SU-DHL-6 (cell line): Measurements from ENCODE around the gene HUNK.

Experiments used
- H2AFZ ChIP-seq: fragments of 200-600 bp; sonication (generic); 2 replicates; pipeline ENCODE4 v1.6.1; 2014; ENCODE audit warnings: low read depth, mild to moderate bottlenecking, moderate library complexity, mixed read lengths, antibody characterized with exemption, low read length; ENCODE audit not compliant: severe bottlenecking
- H3F3A ChIP-seq: fragments of 200-600 bp; shearing (Covaris generic); 2 replicates; pipeline ENCODE4 v1.6.0; 2016; ENCODE audit warnings: antibody characterized with exemption, mild to moderate bottlenecking; ENCODE audit not compliant: insufficient read depth
- H3K27ac ChIP-seq: fragments of 200-600 bp; sonication (generic); 2 replicates; pipeline ENCODE4 v1.5.1; 2016; ENCODE audit warnings: low read depth, mild to moderate bottlenecking, low read length, moderate library complexity, mixed read lengths
- H3K27me3 ChIP-seq: fragments of 200-600 bp; sonication (generic), shearing (Covaris generic); 2 replicates; pipeline ENCODE4 v1.6.0; 2014; ENCODE audit warnings: mild to moderate bottlenecking, low read length
- H3K36me3 ChIP-seq: fragments of 200-600 bp; sonication (generic); 2 replicates; pipeline ENCODE4 v1.6.1; 2014; ENCODE audit warnings: mild to moderate bottlenecking, low read length, mixed read lengths
- H3K4me2 ChIP-seq: fragments of 300-600, 200-600 bp; shearing (Covaris generic), sonication (generic); 2 replicates; pipeline ENCODE4 v1.6.0; 2014; ENCODE audit warnings: low read length, low read depth, mild to moderate bottlenecking; ENCODE audit not compliant: poor library complexity, severe bottlenecking
- H3K4me3 ChIP-seq: fragments of 200-600 bp; sonication (generic); 2 replicates; pipeline ENCODE4 v1.5.1; 2014; ENCODE audit warnings: antibody characterized with exemption, low read length, mild to moderate bottlenecking, mixed read lengths; ENCODE audit not compliant: insufficient read depth, poor library complexity, severe bottlenecking
- H3K79me2 ChIP-seq: fragments of 200-600 bp; sonication (generic); 2 replicates; pipeline ENCODE4 v1.6.1; 2014; ENCODE audit warnings: mild to moderate bottlenecking, low read length, moderate library complexity; ENCODE audit not compliant: insufficient read depth
- H3K9ac ChIP-seq: fragments of 200-600 bp; sonication (generic); 2 replicates; pipeline ENCODE4 v1.7.0; 2014; ENCODE audit warnings: mild to moderate bottlenecking, low read length
- H3K9me2 ChIP-seq: fragments of 200-600 bp; sonication (generic); replicated peaks from 2 replicates; pipeline ENCODE4 v1.6.1; 2014; ENCODE audit warnings: low read length; ENCODE audit not compliant: insufficient read depth
- H3K9me3 ChIP-seq: fragments of 200-600 bp; sonication (generic); 2 replicates; pipeline ENCODE4 v1.6.1; 2014; ENCODE audit warnings: low read length, mixed read lengths; ENCODE audit not compliant: insufficient read depth
- H4K20me1 ChIP-seq: fragments of 200-600 bp; sonication (generic); 2 replicates; pipeline ENCODE4 v1.6.1; 2014; ENCODE audit warnings: low read depth, mild to moderate bottlenecking, antibody characterized with exemption, low read length, moderate library complexity, mixed read lengths
- EZH2phosphoT487 ChIP-seq: fragments of 200-600 bp; sonication (generic), shearing (Covaris generic); conservative IDR thresholded peaks from 2 replicates; pipeline ENCODE4 v1.6.1; 2018; ENCODE audit warnings: mild to moderate bottlenecking, antibody characterized with exemption, low read length, moderate library complexity, mixed read lengths
- TF ChIP-seq, protein P1 (sequence below): fragments of 200-600 bp; sonication (generic); IDR thresholded peaks from one replicate; pipeline ENCODE4 v1.5.1; 2017; ENCODE audit warnings: antibody characterized with exemption, mild to moderate bottlenecking, low read length, moderate library complexity; ENCODE audit not compliant: insufficient read depth, poor library complexity, severe bottlenecking

The HUNK gene

GRCh38 chr21:31885146-31885545 is 12.3 kb downstream of the HUNK start:
- TF ChIP-seq EZH2phosphoT487: no peak
- no peak overlapping the region for H2AFZ ChIP-seq
- H3F3A ChIP-seq: no peaks in the 10 kb centered on the region
- H3K9me3 ChIP-seq: no peaks in the 10 kb centered on the region
- H3K27ac ChIP-seq: no peak overlapping the region
- H3K4me3 ChIP-seq: no peak overlapping the region
- H3K36me3 ChIP-seq: no peaks in the 10 kb centered on the region
- H3K9ac ChIP-seq: no peak overlapping the region
- no peaks in the 10 kb centered on the region for H3K27me3 ChIP-seq
- no peaks in the 10 kb centered on the region for H3K9me2 ChIP-seq
- no peaks in the 10 kb centered on the region for H4K20me1 ChIP-seq
- no peak overlapping the region for H3K4me2 ChIP-seq
- no peaks in the 10 kb centered on the region for H3K79me2 ChIP-seq

- no peak overlapping the region for H3K4me2 ChIP-seq
- no peak overlapping the region for H2AFZ ChIP-seq
- H3K79me2 ChIP-seq: no peaks in the 10 kb centered on the region
These were observed 14.1 kb downstream of the HUNK start for GRCh38 chr21:31886915-31887314.

GRCh38 chr21:31887391-31887841 is 14.6 kb downstream of the HUNK start:
- Histone ChIP-seq H3F3A (no peaks in the 10 kb centered on the region), H3K9me2 (no peaks in the 10 kb centered on the region), H3K27ac (no peak overlapping the region), H3K36me3 (no peaks in the 10 kb centered on the region), H2AFZ (no peak overlapping the region), H3K4me3 (no peak overlapping the region), H3K4me2 (no peak overlapping the region), H3K27me3 (no peaks in the 10 kb centered on the region), H3K9me3 (no peaks in the 10 kb centered on the region), H4K20me1 (no peaks in the 10 kb centered on the region), H3K79me2 (no peaks in the 10 kb centered on the region), H3K9ac (no peak overlapping the region)
- TF ChIP-seq, protein P1, sequence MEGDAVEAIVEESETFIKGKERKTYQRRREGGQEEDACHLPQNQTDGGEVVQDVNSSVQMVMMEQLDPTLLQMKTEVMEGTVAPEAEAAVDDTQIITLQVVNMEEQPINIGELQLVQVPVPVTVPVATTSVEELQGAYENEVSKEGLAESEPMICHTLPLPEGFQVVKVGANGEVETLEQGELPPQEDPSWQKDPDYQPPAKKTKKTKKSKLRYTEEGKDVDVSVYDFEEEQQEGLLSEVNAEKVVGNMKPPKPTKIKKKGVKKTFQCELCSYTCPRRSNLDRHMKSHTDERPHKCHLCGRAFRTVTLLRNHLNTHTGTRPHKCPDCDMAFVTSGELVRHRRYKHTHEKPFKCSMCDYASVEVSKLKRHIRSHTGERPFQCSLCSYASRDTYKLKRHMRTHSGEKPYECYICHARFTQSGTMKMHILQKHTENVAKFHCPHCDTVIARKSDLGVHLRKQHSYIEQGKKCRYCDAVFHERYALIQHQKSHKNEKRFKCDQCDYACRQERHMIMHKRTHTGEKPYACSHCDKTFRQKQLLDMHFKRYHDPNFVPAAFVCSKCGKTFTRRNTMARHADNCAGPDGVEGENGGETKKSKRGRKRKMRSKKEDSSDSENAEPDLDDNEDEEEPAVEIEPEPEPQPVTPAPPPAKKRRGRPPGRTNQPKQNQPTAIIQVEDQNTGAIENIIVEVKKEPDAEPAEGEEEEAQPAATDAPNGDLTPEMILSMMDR: no peak
- no peak for TF ChIP-seq EZH2phosphoT487

More at GRCh38 chr21:31886915-31887314, 14.1 kb downstream of the HUNK start:
- no peaks in the 10 kb centered on the region for H3K27me3 ChIP-seq
- H4K20me1 ChIP-seq: no peaks in the 10 kb centered on the region
- no peaks in the 10 kb centered on the region for H3K9me3 ChIP-seq
- H3K9me2 ChIP-seq: no peaks in the 10 kb centered on the region
- H3K9ac ChIP-seq: no peak overlapping the region
- H3K27ac ChIP-seq: no peak overlapping the region
- H3F3A ChIP-seq: no peaks in the 10 kb centered on the region
- no peak for TF ChIP-seq EZH2phosphoT487
- TF ChIP-seq, protein P1: no peak
- no peak overlapping the region for H3K4me3 ChIP-seq
- H3K36me3 ChIP-seq: no peaks in the 10 kb centered on the region

- H3K27ac ChIP-seq: no peak overlapping the region
- no peak overlapping the region for H3K4me2 ChIP-seq
- no peaks in the 10 kb centered on the region for H3K79me2 ChIP-seq
- H3K9me2 ChIP-seq: no peaks in the 10 kb centered on the region
- H3K27me3 ChIP-seq: no peaks in the 10 kb centered on the region
- no peak overlapping the region for H2AFZ ChIP-seq
- no peaks in the 10 kb centered on the region for H3K9me3 ChIP-seq
- H3K9ac ChIP-seq: no peak overlapping the region
- H3K4me3 ChIP-seq: no peak overlapping the region
- no peaks in the 10 kb centered on the region for H4K20me1 ChIP-seq
- no peaks in the 10 kb centered on the region for H3F3A ChIP-seq
- H3K36me3 ChIP-seq: no peaks in the 10 kb centered on the region
- TF ChIP-seq, protein P1: no peak
- no peak for TF ChIP-seq EZH2phosphoT487
These were observed 16.1 kb downstream of the HUNK start for GRCh38 chr21:31888936-31889371.
